Measurements from ENCODE around the gene PRR33. TPM values are rescaled to one million over a fixed set of nuclear protein-coding genes. Genes with fewer than 3 reads are reported as not detected.

PRR33 gene
- polyA plus RNA-seq, 1 experiment: not detected

DNA sequence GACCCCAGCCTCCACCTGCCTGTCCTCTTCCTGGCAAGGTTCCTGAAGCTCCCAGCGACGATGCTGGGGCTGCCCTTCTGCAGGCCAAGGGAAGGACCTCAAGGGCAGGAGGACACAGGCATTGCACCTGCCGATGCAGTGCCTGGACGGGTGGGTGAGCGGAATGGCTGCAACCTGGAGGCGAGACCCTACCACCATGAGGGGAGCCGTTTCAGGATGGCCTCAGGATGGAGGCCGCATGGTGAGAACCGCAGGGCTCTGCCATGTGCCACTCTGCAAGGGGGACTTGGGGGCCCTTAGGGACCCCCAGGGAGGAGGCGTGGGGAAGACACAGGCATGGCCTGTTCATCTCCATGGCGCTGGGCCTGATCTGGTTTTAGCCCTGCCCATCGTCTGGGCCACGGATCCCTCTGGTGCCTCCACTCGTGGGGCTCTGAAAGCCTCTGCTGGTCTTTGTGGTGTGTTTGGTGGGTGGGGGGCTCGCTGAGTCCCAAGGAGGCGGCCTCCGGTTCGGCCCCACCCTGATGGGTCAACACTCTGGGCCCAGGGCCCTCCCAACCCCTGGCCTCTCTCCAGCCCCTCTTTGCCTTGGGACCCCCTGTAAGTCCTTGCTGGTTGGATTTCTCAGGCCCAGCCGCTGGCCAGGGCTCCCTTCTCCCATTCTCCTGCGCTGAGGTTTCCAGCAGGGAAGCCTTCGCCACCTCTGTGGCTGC is 40.1 kb downstream of the PRR33 start:
- no peak for DNase-seq (ENCODE audit: low read depth)
- CTCF ChIA-PET: interaction anchor here (1.1 to 7.8 kb wide), 6 partner anchors 18 to 199 kb away, joined by 3 to 62 read pairs (median 4); partner anchors contain the start of gene SYT8

DNA sequence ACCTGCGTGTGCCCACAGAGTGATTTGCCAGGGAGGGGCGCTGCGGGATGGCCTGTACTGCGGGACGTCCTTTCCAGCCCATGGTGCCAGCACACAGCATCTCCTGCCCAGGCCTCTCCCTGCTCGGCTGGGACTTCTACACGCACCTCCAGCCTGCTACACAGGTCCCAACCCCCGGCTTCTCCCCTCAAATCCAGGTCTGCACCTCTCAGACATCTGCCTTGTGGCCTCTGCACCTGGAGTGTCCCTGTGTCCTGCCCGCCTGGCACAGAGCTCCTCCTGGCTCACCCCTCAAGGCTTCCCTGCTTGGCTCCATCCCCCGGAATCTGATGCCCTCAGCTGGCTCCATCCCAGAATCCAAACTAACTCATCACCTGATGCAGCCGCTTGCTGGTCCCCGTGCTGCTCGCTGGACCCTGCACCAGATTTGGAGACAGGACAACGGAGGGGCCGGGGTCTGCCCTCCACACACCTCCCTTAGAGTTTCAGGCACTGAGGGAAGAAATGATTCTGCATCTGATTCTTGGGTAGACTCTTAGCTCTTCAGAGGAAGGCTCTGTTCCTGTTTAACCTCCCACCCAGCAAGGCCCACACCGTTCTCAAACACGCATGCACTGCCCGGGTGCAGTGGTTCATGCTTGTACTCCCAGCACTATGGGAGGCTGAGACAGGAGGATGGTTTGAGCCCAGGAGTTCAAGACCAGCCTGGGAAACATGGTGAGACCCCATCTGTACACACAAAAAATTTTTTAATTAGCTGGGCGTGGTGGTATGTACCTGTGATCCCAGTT is 42.9 kb downstream of the PRR33 start:
- POLR2A ChIA-PET: interaction anchor here (0.6 kb wide), 1 partner anchor 10 kb away, joined by 3 read pairs; the partner anchor contains the start of gene TNNI2
- H3K36me3 ChIP-seq (ENCODE audit: control insufficient read depth, insufficient read depth, low read length): no peaks in the 10 kb centered on the region
- H3K4me3 ChIP-seq (ENCODE audit: low read depth, low read length): no peak overlapping the region
- H3K27me3 ChIP-seq (ENCODE audit: control insufficient read depth, insufficient read depth, low read length): no peaks in the 10 kb centered on the region; the same call in none of the 2 replicates
- CTCF ChIA-PET: interaction anchor here (0.7 to 7.8 kb wide), 7 partner anchors 10 to 303 kb away, joined by 3 to 62 read pairs (median 5); partner anchors contain the start of genes SYT8 and TNNI2
- DNase-seq (ENCODE audit: low read depth): no peak
- TF ChIP-seq, protein P1, sequence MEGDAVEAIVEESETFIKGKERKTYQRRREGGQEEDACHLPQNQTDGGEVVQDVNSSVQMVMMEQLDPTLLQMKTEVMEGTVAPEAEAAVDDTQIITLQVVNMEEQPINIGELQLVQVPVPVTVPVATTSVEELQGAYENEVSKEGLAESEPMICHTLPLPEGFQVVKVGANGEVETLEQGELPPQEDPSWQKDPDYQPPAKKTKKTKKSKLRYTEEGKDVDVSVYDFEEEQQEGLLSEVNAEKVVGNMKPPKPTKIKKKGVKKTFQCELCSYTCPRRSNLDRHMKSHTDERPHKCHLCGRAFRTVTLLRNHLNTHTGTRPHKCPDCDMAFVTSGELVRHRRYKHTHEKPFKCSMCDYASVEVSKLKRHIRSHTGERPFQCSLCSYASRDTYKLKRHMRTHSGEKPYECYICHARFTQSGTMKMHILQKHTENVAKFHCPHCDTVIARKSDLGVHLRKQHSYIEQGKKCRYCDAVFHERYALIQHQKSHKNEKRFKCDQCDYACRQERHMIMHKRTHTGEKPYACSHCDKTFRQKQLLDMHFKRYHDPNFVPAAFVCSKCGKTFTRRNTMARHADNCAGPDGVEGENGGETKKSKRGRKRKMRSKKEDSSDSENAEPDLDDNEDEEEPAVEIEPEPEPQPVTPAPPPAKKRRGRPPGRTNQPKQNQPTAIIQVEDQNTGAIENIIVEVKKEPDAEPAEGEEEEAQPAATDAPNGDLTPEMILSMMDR (IDR thresholded peaks at IDR 0.05; ENCODE audit: insufficient read depth, low read depth, low read length): no peak

More for the DNA sequence above, 40.1 kb downstream of the PRR33 start:
- Histone ChIP-seq H3K4me3 (ENCODE audit: low read depth, low read length) (no peak overlapping the region), H3K36me3 (ENCODE audit: control insufficient read depth, insufficient read depth, low read length) (no peaks in the 10 kb centered on the region), H3K27me3 (ENCODE audit: control insufficient read depth, insufficient read depth, low read length) (no peaks in the 10 kb centered on the region; the same call in none of the 2 replicates)
- TF ChIP-seq, protein P1 (IDR thresholded peaks at IDR 0.05; ENCODE audit: insufficient read depth, low read depth, low read length): no peak
- POLR2A ChIA-PET: no interaction called here

DNA sequence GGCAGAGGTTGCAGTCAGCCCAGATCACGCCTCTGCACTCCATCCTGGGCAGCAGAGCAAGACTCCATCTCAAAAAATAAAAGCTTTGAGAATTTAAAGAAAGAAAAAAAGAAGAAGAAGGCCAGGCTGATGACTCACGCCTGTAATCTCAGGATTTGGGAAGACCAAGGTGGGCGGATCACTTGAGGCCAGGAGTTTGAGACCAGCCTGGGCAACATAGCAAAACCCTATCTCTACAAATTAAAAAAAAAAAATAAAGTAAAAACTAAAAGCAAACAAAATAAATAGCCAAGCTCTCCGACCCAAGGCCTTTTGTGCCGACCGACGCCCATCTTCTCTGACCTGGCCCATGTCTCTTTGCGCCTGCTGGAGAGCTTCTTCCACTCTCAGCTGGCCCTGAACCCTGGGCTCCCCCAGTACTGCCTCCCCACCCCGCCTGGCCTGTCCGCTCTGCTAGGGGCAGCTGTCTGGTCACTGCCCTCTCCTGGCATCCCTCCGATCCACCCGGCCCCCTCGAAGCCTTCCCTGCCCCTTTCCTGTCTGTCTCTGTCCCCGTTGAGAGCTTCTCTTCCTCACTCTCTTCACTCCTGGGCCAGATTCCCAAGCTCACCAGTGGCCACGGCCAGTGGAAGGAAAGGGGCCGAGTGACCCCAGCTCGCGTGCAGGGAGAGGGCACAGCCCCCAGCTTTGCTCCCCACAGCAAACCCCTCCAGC is 43.6 kb downstream of the PRR33 start:
- POLR2A ChIA-PET: no interaction called here
- Histone ChIP-seq H3K36me3 (ENCODE audit: control insufficient read depth, insufficient read depth, low read length) (no peaks in the 10 kb centered on the region), H3K4me3 (ENCODE audit: low read depth, low read length) (no peak overlapping the region), H3K27me3 (ENCODE audit: control insufficient read depth, insufficient read depth, low read length) (no peaks in the 10 kb centered on the region; the same call in none of the 2 replicates)
- CTCF ChIA-PET: interaction anchor here (0.7 to 7.8 kb wide), 10 partner anchors 9 to 309 kb away, joined by 3 to 62 read pairs (median 4); partner anchors contain the start of genes SYT8 and TNNI2
- TF ChIP-seq, protein P1 (IDR thresholded peaks at IDR 0.05; ENCODE audit: insufficient read depth, low read depth, low read length): no peak
- no peak for DNase-seq (ENCODE audit: low read depth)

DNA sequence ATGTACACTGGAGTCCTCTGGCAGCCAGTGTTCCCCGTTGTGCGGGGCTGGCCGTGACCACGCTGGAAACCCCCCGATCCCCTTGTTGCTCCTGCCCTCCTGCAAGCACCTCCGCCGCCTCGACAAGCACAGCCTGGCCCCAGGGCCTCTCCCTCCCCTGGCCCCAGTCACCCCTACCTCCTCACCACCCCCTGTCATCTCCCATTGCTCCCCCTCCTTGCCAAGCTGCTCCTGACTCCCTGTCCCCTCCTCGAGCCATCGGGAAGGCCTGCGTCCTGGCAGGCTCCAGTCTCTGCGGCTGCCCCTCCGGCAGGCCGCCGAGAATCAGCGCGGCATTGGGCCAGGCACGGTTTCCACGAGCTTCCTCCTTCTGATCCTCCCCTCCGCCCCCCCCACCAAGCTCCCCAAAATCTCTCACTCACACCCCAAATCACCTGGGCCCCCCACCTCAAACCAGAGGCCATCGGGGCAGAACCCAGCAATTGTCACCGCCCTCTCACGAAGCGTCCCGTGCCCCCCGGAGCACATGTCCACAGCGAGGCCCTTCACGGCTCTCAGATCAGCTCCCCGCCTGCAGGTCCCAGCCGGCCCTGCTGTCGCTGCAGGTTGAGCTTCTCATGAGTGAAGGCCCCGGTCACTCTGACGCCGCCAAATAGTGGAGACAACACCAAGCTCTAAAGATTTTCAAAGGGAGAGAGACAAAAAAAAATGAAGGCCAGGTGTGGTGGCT is 44.5 kb downstream of the PRR33 start:
- DNase-seq (ENCODE audit: low read depth): no peak
- Histone ChIP-seq H3K27me3 (ENCODE audit: control insufficient read depth, insufficient read depth, low read length) (no peaks in the 10 kb centered on the region; the same call in none of the 2 replicates), H3K36me3 (ENCODE audit: control insufficient read depth, insufficient read depth, low read length) (no peaks in the 10 kb centered on the region), H3K4me3 (ENCODE audit: low read depth, low read length) (no peak overlapping the region)
- ChIA-PET POLR2A (no interaction called here), CTCF (interaction anchor here (0.8 to 7.8 kb wide), 10 partner anchors 9 to 310 kb away, joined by 3 to 62 read pairs (median 4); partner anchors contain the start of genes SYT8 and TNNI2)
- TF ChIP-seq, protein P1 (IDR thresholded peaks at IDR 0.05; ENCODE audit: insufficient read depth, low read depth, low read length): no peak
